ENCODE results near the gene OCA2.

DNA sequence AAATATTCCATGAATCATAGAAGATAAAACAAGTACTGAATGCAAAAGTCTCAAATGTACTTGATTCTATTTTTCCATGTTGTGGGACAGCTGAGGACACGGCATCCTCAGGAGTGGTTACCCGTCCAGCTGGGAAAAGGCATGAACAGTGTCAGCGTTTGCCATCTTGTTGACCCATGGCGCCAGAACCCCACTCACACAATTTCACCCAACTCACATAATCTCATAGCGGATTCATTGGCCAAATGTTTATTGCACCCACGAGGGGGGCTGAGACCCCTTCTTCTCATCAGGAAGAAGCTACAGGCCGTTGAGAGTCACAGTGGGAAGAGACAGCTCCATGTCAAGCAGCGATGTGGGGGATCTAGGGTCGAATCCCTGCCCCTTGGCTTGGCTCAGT, 72.9 kb downstream of the OCA2 start:
- TF ChIP-seq FOXP2 (optimal IDR thresholded peaks at IDR 0.05; ENCODE audit: borderline replicate concordance, extremely low read depth, extremely low read length, insufficient read depth) (no peak), TAF1 (IDR thresholded peaks at IDR 0.05; ENCODE audit: borderline replicate concordance, insufficient read depth, low read length) (no peak), REST (IDR thresholded peaks at IDR 0.05; ENCODE audit: insufficient read depth in 1 of 2, low read depth in 2 of 2, low read length in 2 of 2) (no peak)

Data from PFSK-1 (cell line).